ENCODE results near the gene SIVA1. TPM values are rescaled to one million over a fixed set of nuclear protein-coding genes. Genes with fewer than 3 reads are reported as not detected.

The SIVA1 gene
- polyA plus RNA-seq, 1 experiment, result 49.7 TPM

DNA sequence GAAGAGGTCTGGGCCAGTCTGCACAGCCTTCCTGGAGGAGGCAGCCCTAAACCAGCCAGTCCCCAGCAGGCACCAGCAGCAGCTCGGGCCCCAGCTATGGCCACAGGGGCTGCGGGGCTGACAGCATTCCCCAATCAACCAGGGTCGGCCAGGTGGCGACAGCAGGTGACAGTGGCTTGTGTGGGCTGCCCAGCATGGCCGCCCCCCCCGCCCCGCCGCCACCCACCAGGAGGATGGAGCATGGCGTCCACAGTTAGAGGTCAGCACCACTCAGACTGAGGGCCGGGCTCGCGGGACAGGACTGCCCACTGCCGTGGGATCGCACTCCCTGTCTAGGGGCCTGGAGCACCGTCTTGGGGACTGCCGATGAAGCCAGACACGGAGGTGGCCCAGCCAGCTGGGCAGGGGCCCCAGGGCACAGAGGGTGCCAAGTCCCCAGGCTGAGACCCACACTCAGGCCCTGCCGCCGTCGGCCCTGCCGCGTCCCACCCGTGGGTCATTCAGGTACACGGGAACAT is 27.6 kb downstream of the SIVA1 start:
- no peak for TF ChIP-seq CTCF (IDR thresholded peaks at IDR 0.05; ENCODE audit: low read depth, low read length)
- Histone ChIP-seq H3K9me3 (ENCODE audit: control insufficient read depth, insufficient read depth, low read length) (peaks cover 7% of the 10 kb centered on the region; the same call in 1 of the 2 replicates), H3K4me3 (ENCODE audit: low read depth, low read length) (no peak overlapping the region), H3K27me3 (ENCODE audit: control insufficient read depth, insufficient read depth, low read length) (no peaks in the 10 kb centered on the region), H3K27ac (ENCODE audit: low read depth, low read length) (no peak overlapping the region)
- DNase-seq (ENCODE audit: low read depth, low spot score), result no peak
- ChIA-PET CTCF (interaction anchor here (1.9 to 2.7 kb wide), 2 partner anchors 12 to 46 kb away, joined by 7 to 12 read pairs; no protein-coding TSS in a partner anchor), POLR2A (interaction anchor here (0.6 kb wide), 1 partner anchor 28 kb away, joined by 3 read pairs; the partner anchor contains the start of gene SIVA1)

DNA sequence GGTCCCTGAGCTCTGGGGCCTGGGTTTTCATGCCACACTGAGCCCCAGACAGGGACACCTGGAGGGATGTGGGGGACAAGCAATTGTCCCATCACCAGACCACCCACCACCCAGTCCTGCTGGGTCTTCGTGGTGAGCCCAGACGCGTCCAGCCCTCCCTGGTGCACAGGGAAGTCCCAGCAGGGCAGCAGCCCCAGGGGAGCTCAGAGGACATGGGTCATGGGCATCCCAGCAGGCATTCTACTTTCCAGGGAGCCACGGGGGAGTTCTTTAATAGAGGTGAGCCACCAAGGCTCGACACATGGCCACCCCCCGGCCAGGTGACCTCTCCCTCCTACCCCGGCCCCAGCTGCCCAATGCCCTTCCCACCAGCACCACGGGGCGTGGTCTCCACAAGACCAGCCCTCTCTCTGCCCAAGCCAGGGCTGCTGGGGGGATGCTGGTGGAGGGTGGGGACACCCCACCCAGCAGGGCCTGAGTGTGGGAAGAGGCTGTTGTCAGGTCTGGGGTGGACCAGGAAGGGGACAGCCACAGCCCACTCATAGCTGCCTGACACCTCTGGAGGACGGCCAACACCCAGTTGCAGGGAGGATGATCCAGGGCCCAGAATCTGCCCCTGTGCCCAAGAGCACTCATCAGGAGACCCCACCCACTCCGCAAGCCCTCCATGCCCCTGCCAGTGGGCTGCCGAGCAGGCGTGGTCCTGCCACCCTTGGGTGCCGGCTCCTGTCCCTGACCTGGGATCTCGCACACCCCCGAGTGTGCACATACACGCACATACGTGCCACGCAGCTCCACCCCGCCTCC is 28.5 kb downstream of the SIVA1 start:
- Histone ChIP-seq H3K27me3 (ENCODE audit: control insufficient read depth, insufficient read depth, low read length) (no peaks in the 10 kb centered on the region), H3K4me3 (ENCODE audit: low read depth, low read length) (no peak overlapping the region), H3K9me3 (ENCODE audit: control insufficient read depth, insufficient read depth, low read length) (peaks cover 4% of the 10 kb centered on the region; the same call in 1 of the 2 replicates), H3K27ac (ENCODE audit: low read depth, low read length) (no peak overlapping the region)
- no peak for TF ChIP-seq CTCF (IDR thresholded peaks at IDR 0.05; ENCODE audit: low read depth, low read length)
- ChIA-PET POLR2A (interaction anchor here (0.9 kb wide), 1 partner anchor 29 kb away, joined by 3 read pairs; no protein-coding TSS in a partner anchor), CTCF (interaction anchor here (1.9 to 2.7 kb wide), 2 partner anchors 13 to 45 kb away, joined by 7 to 12 read pairs; no protein-coding TSS in a partner anchor)
- DNase-seq (ENCODE audit: low read depth, low spot score), result no peak

- Histone ChIP-seq H3K27ac (ENCODE audit: low read depth, low read length) (no peak overlapping the region), H3K27me3 (ENCODE audit: control insufficient read depth, insufficient read depth, low read length) (no peaks in the 10 kb centered on the region), H3K4me3 (ENCODE audit: low read depth, low read length) (no peak overlapping the region), H3K9me3 (ENCODE audit: control insufficient read depth, insufficient read depth, low read length) (no peaks in the 10 kb centered on the region; the same call in 1 of the 2 replicates)
- no peak for TF ChIP-seq CTCF (IDR thresholded peaks at IDR 0.05; ENCODE audit: low read depth, low read length)
- POLR2A ChIA-PET, result interaction anchor here (0.9 kb wide), 1 partner anchor 30 kb away, joined by 3 read pairs; no protein-coding TSS in a partner anchor
- CTCF ChIA-PET, result interaction anchor here (1.9 to 2.7 kb wide), 2 partner anchors 14 to 44 kb away, joined by 7 to 12 read pairs; no protein-coding TSS in a partner anchor
- DNase-seq (ENCODE audit: low read depth, low spot score), result no peak
These were observed 29.3 kb downstream of the SIVA1 start for GRCh38 chr14:104782086-104782807.

DNA sequence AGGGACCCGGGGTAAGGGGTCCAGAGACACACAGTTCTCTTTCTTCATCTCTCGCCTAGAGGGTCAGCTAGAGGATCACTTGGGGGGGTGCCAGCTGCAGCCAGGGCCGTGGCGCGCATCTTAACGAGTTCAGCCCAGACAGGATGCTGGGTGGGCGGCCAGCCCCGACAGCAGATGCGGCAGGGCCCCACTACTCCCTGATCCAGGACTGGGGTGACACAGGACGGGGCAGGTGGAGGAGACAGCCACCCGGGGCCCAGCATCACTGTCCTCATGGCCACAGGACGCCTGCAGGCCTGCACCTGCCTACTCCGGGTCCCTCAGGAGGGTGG is 29.8 kb downstream of the SIVA1 start:
- no peak overlapping the region for H3K4me3 ChIP-seq (ENCODE audit: low read depth, low read length)
- CTCF ChIA-PET, result no interaction called here
- no peaks in the 10 kb centered on the region for H3K27me3 ChIP-seq (ENCODE audit: control insufficient read depth, insufficient read depth, low read length)
- H3K9me3 ChIP-seq (ENCODE audit: control insufficient read depth, insufficient read depth, low read length), result no peaks in the 10 kb centered on the region; the same call in 1 of the 2 replicates
- no peak for TF ChIP-seq CTCF (IDR thresholded peaks at IDR 0.05; ENCODE audit: low read depth, low read length)
- no peak overlapping the region for H3K27ac ChIP-seq (ENCODE audit: low read depth, low read length)
- DNase-seq (ENCODE audit: low read depth, low spot score), result no peak
- POLR2A ChIA-PET, result no interaction called here
